GM18519 (cell line): ENCODE data around the gene VPS8.
"Not testable (repeated sequence)": the region's sequence is repeated elsewhere in the genome, so short reads cannot be mapped to it uniquely, and the experiment has no call there.

ENCODE experiments used
- ATAC-seq: cut with Tn5 transposase; IDR thresholded peaks from one replicate; pipeline ENCODE4 v1.9.1; 2021; ENCODE audit warnings: mild to moderate bottlenecking, moderate library complexity; ENCODE audit not compliant: unreplicated experiment, low FRiP score

Gene VPS8

GRCh38 chr3:184968115-184968514 is 156.1 kb downstream of the VPS8 start:
- no peak for ATAC-seq

DNA sequence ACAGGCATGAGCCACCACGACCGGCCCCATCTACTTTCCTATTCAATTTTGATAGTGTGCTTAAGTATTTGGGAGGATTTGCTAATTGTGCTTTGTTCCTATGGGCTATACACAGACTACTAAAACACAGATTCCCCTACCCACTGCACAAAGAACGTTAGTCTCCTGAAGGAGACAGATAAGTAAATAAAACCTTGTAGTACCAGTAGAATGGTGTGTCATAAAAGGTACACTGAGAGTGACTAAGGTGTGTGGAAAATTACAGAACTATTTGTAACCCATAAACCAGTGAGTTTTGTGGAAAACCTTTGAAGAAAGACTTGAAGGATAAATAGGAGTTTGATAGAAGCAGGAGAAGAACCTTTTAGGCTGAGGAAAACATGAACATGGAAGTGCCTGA is 158.2 kb downstream of the VPS8 start:
- no peak for ATAC-seq

DNA sequence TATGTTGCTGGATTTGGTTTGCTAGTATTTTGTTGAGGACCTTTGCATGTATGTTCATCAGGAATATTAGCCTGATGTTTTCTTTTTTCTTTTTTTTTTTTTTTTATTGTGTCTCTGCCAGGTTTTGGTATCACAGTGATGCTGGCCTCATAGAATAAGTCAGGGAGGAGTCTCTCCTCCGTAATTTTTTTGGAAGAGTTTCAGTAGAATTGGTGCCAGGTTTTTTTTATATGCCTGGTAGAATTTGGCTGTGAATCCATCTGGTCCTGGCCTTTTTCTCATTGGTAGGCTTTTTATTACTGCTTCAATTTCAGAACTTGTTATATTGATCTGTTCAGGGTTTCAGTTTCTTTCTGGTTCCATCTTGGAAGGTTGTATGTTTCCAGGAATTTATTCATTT is 165.8 kb downstream of the VPS8 start:
- ATAC-seq: no peak

- ATAC-seq: no peak
These were observed 169.1 kb downstream of the VPS8 start for GRCh38 chr3:184981071-184981470.

- ATAC-seq: no peak
These were observed 170.1 kb downstream of the VPS8 start for GRCh38 chr3:184982076-184982475.

DNA sequence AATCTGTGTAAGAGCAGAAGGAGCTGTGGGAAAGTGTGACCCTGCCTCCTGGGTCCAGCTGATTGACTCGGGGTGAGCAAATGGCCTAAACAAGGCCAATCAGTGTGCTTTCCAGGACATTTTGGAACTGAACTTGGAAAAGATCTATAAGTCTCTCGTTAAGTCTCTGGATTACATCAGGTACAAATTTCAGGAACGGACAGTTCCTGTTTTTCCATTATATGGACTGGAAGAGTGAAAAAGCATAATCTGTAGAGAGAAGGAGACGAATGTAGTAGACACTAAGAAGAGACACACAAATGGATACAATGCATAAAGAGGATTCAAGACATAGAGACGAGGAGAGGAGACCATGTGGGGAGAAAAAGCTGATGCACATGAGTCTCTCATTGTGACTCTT is 173.6 kb downstream of the VPS8 start:
- no peak for ATAC-seq

- ATAC-seq: no peak
These were observed 174.5 kb downstream of the VPS8 start for GRCh38 chr3:184986366-184986889.

DNA sequence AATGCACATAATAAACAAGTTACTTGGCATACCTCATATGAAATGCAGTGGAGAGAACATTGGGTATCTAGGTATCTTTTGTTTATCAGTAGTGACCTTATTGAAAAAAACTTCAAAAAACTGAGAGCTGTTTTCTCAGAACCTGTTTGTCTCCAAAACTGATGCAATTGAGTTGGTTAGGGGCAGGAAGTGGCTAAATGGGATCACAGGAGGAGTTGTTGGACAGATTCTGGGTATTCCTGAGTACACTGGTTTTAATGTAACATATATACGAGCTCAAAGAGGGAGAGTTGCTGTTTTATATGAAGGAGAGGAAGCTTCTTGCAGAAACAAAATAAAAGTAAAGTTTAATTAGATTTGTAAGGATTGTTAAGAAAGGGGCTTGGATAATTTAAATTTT is 181.4 kb downstream of the VPS8 start:
- ATAC-seq: no peak

GRCh38 chr3:185003876-185004275 is 191.9 kb downstream of the VPS8 start:
- not testable (repeated sequence) for ATAC-seq

DNA sequence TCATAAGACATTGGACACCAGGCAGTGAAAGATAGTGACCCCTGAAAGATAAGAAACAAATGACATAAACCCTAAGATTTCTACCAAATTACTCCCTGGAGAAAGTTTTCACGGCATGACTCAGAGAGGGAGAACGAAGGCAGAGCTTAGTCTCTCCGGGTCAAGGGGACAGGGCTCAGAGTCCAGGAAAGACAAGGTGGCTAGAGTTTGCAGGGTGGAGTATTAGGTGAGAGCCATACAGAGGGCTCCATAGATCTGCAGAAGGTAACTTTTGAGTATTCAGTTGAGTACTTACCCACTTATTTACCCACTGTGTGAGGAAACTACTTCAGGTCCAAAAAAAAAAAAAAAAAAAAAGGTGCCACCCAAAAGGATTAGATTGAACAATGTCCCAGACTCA is 197.7 kb downstream of the VPS8 start:
- no peak for ATAC-seq

DNA sequence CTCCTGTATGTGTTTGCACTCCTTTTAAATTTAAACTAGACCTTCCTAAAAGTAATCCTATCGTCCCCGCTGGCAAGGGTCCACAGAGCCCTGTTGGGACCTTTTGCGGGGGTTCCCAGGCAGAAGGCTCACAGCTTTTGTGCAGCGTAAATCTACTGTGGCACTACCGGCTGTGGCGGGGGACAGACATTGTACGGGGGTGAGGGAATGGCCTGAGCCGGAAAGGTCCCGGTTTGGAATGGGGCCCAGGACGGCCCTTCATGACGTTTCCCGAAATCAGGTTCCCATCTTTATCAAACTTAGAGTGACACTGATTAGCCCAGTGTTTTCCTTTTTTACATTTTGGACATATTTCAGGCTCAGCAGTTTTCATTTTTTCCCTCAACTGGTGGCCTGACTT is 205.6 kb downstream of the VPS8 start:
- not testable (repeated sequence) for ATAC-seq

DNA sequence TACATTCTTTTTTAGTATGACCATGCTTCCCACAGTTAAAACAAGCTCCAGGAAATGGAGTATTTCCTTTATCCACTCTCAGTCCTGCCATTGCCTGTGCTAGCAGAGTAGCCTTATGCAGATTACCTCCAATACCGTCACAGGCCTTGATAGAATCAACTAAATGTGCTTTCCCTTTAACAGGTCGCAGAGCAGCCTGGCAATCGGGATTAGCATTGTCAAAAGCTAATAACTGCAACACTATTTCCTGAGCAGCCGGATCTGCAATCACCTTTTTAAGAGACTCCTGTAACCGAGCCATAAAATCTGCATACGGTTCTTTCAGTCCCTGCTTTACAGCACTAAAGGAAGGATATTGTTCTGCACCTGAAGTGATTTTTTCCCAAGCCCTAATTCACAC is 206.0 kb downstream of the VPS8 start:
- ATAC-seq: not testable (repeated sequence)

- no peak for ATAC-seq
These were observed 209.3 kb downstream of the VPS8 start for GRCh38 chr3:185021256-185021655.

GRCh38 chr3:185024406-185024805 is 212.4 kb downstream of the VPS8 start:
- no peak for ATAC-seq

- no peak for ATAC-seq
These were observed 213.0 kb downstream of the VPS8 start for GRCh38 chr3:185024966-185025365.

DNA sequence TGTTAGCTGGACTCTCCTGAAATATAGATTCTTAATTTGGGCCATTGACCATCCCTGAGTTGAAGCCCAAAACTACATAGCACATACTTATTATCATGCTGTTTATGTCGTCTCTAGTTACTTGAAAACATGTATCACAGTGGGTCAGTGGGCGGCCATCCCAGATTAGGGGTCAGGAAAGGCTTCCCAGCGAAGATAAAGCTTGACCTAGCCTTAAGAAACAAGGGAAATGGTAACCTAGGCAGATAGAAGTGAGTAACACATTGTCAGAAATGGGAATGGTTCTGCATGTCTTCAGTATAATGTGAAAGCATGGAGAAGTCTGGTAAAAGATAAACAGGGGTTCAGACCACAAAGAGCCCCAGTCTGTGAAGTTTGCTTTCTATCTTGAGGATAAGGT is 216.2 kb downstream of the VPS8 start:
- ATAC-seq: no peak

- no peak for ATAC-seq
These were observed 217.1 kb downstream of the VPS8 start for GRCh38 chr3:185029086-185029485.

DNA sequence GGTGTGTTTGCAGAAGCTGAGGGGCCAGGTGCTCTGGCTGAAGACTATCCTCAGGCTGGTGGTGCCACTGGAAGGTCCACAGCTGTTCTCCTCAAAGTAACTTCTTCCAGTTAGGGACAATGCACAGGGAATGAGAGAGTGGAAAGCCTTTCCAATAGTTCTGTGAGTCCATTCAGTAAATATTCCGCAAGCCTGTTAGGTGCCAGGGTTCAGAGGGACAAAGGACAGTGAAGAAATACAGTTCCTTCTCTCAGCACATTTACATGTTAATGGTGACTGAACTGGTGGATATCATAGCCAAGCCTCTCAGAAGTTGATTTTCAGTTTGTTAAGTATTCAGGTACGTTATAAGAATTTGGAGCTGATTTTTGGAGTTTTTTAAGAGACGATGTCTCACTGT is 218.4 kb downstream of the VPS8 start:
- ATAC-seq: no peak

- no peak for ATAC-seq
These were observed 219.0 kb downstream of the VPS8 start for GRCh38 chr3:185030951-185031350.

- ATAC-seq: no peak
These were observed 225.8 kb downstream of the VPS8 start for GRCh38 chr3:185037801-185038200.

DNA sequence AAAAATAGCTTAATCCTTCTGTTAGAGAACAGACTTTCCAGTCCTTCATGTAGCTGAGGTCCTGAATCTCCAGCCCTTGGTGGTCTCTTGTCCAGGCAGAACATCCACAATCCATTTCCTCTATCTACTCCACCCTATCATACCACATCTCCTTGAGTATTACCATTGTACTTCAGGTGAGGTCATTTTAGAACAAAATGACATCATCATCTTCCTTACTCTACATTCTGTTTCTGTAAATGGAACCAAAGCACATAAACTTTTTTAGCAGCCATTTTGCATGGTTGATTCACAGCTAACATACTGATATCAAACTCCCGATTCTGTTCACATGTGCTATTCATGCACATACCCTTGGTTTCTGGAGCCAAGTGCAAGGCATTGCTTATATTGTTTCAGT is 228.5 kb downstream of the VPS8 start:
- no peak for ATAC-seq

DNA sequence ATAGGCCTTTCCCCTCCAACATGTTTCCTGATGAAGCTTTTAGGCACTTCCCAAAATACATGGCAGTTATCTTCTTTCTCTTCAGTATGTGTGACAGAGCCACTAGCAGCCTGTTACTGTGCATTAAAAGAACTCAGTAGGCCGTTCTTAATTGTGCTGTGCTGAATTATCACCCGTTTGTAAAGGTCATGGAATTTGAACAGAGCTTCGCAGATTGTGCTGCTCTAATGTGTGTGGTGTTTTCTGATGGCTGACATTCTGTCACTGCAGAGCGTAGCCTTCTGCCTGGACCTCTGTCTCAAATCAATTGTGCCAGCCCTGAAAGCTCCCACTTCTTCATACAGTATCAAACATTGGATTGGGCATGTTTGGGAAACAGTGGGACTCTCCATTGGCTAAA is 229.6 kb downstream of the VPS8 start:
- no peak for ATAC-seq

GRCh38 chr3:185042312-185043050 is 230.5 kb downstream of the VPS8 start:
- no peak for ATAC-seq
